HEK293 (cell line): Measurements from ENCODE around the gene CCDC184.
A peak's percentile ranks its signal among the peaks of the same experiment; 100 is the strongest.
"Not testable (repeated sequence)": the region's sequence is repeated elsewhere in the genome, so short reads cannot be mapped to it uniquely, and the experiment has no call there.

Source experiments
- CTCF ChIA-PET: fragments of 350-600 bp; formaldehyde crosslinking; extraction: SDS; loops from one replicate; lab custom pipeline; 2021; ENCODE audit warnings: antibody characterized with exemption; lab: Yijun Ruan, JAX
- POLR2A ChIA-PET: fragments of 300-600 bp; formaldehyde crosslinking; extraction: SDS; loops from one replicate; lab custom pipeline; 2020; ENCODE audit warnings: antibody characterized with exemption, inconsistent platforms; lab: Yijun Ruan, JAX
- H3K27ac ChIP-seq: fragments of 200-500 bp; sonication (Bioruptor generic); 2 replicates; pipeline ENCODE4 v1.5.1; 2014; ENCODE audit warnings: low read depth, low read length, control low read depth, inconsistent platforms; ENCODE audit errors: extremely low read depth
- H3K36me3 ChIP-seq, 2 experiments: fragments of 200-500 bp in 1 of 2; sonication (Bioruptor generic) in 1 of 2; 1 replicate in 1 of 2; 2 replicates in 1 of 2; pipeline ENCODE4 v1.5.1; 2014 to 2017; ENCODE audit warnings: inconsistent platforms in 2 of 2, low read length in 2 of 2; ENCODE audit not compliant: control insufficient read depth in 2 of 2, insufficient read depth in 1 of 2
- H3K4me1 ChIP-seq: fragments of 200-500 bp; sonication (Bioruptor generic); 2 replicates; pipeline ENCODE4 v1.5.1; 2014; ENCODE audit warnings: mild to moderate bottlenecking, low read length, inconsistent platforms; ENCODE audit not compliant: control insufficient read depth, insufficient read depth
- H3K4me3 ChIP-seq: 2 replicates; pipeline ENCODE4 v1.5.1; 2011; ENCODE audit warnings: low read depth, mild to moderate bottlenecking, control low read depth, low read length, moderate library complexity
- H3K9me3 ChIP-seq: fragments of 200-500 bp; sonication (Bioruptor generic); 2 replicates; pipeline ENCODE4 v1.5.1; 2014; ENCODE audit warnings: low read depth, low read length, inconsistent platforms; ENCODE audit not compliant: control insufficient read depth, insufficient read depth
- REST ChIP-seq: fragments of 450-650 bp; formaldehyde crosslinking; IDR thresholded peaks from 2 replicates; pipeline ENCODE4 v1.5.1; 2016; ENCODE audit warnings: missing biosample characterization, missing genetic modification characterization
- ZBTB11 ChIP-seq: fragments of 450-650 bp; formaldehyde crosslinking; conservative IDR thresholded peaks from 2 replicates; pipeline ENCODE4 v1.5.1; 2016; ENCODE audit warnings: low read depth, missing biosample characterization, missing genetic modification characterization
- ZBTB8A ChIP-seq: fragments of 450-650 bp; formaldehyde crosslinking; IDR thresholded peaks from 2 replicates; pipeline ENCODE4 v1.5.1; 2016; ENCODE audit warnings: missing biosample characterization, missing genetic modification characterization
- ZNF140 ChIP-seq: fragments of 450-650 bp; formaldehyde crosslinking; IDR thresholded peaks from 2 replicates; pipeline ENCODE4 v1.5.1; 2016; ENCODE audit warnings: missing biosample characterization, missing genetic modification characterization
- ZNF146 ChIP-seq: fragments of 450-650 bp; formaldehyde crosslinking; IDR thresholded peaks from 2 replicates; pipeline ENCODE4 v1.5.1; 2016; ENCODE audit warnings: missing biosample characterization, missing genetic modification characterization
- ZNF266 ChIP-seq: fragments of 450-650 bp; formaldehyde crosslinking; IDR thresholded peaks from 2 replicates; pipeline ENCODE4 v1.5.1; 2016; ENCODE audit warnings: missing biosample characterization, missing genetic modification characterization, low read depth
- ZNF341 ChIP-seq: fragments of 450-650 bp; formaldehyde crosslinking; IDR thresholded peaks from 2 replicates; pipeline ENCODE4; 2016; ENCODE audit warnings: low read depth, missing biosample characterization, missing genetic modification characterization
- ZNF354C ChIP-seq: fragments of 450-650 bp; formaldehyde crosslinking; IDR thresholded peaks from 2 replicates; pipeline ENCODE4 v1.5.1; 2016; ENCODE audit warnings: missing biosample characterization, missing genetic modification characterization, low read depth, borderline replicate concordance
- ZNF394 ChIP-seq: fragments of 450-650 bp; formaldehyde crosslinking; IDR thresholded peaks from 2 replicates; pipeline ENCODE4 v1.5.1; 2016; ENCODE audit warnings: missing biosample characterization, missing genetic modification characterization, mild to moderate bottlenecking, moderate library complexity, borderline replicate concordance
- ZNF404 ChIP-seq: fragments of 450-650 bp; formaldehyde crosslinking; IDR thresholded peaks from 2 replicates; pipeline ENCODE4 v1.5.1; 2017; ENCODE audit warnings: missing biosample characterization, missing genetic modification characterization
- ZNF426 ChIP-seq: fragments of 450-650 bp; formaldehyde crosslinking; IDR thresholded peaks from 2 replicates; pipeline ENCODE4 v1.5.1; 2017; ENCODE audit warnings: missing biosample characterization, missing genetic modification characterization, mild to moderate bottlenecking, inconsistent platforms, moderate library complexity
- ZNF433 ChIP-seq: fragments of 450-650 bp; formaldehyde crosslinking; IDR thresholded peaks from 2 replicates; pipeline ENCODE4 v1.5.1; 2016; ENCODE audit warnings: missing biosample characterization, missing genetic modification characterization, low read depth
- ZNF514 ChIP-seq: fragments of 450-650 bp; formaldehyde crosslinking; IDR thresholded peaks from 2 replicates; pipeline ENCODE4 v1.5.1; 2016; ENCODE audit warnings: missing biosample characterization, missing genetic modification characterization
- ZNF555 ChIP-seq: fragments of 450-650 bp; formaldehyde crosslinking; conservative IDR thresholded peaks from 2 replicates; pipeline ENCODE4 v1.5.1; 2017; ENCODE audit warnings: missing biosample characterization, mild to moderate bottlenecking, missing genetic modification characterization, inconsistent platforms
- ZNF558 ChIP-seq: fragments of 450-650 bp; formaldehyde crosslinking; IDR thresholded peaks from 2 replicates; pipeline ENCODE4 v1.5.1; 2016; ENCODE audit warnings: missing biosample characterization, missing genetic modification characterization
- ZNF560 ChIP-seq: fragments of 450-650 bp; formaldehyde crosslinking; IDR thresholded peaks from 2 replicates; pipeline ENCODE4 v1.5.1; 2017; ENCODE audit warnings: missing biosample characterization, missing genetic modification characterization, borderline replicate concordance
- ZNF623 ChIP-seq: fragments of 450-650 bp; formaldehyde crosslinking; IDR thresholded peaks from 2 replicates; pipeline ENCODE4 v1.5.1; 2016; ENCODE audit warnings: missing biosample characterization, missing genetic modification characterization
- ZNF629 ChIP-seq: fragments of 450-650 bp; formaldehyde crosslinking; IDR thresholded peaks from 2 replicates; pipeline ENCODE4 v1.5.1; 2017; ENCODE audit warnings: missing biosample characterization, missing genetic modification characterization
- ZNF654 ChIP-seq: fragments of 450-650 bp; formaldehyde crosslinking; IDR thresholded peaks from 2 replicates; pipeline ENCODE4 v1.5.1; 2016; ENCODE audit warnings: low read depth, missing biosample characterization, missing genetic modification characterization
- ZNF664 ChIP-seq: fragments of 450-650 bp; formaldehyde crosslinking; IDR thresholded peaks from 2 replicates; pipeline ENCODE4 v1.5.1; 2016; ENCODE audit warnings: missing biosample characterization, missing genetic modification characterization
- TF ChIP-seq, protein P1 (sequence below): fragments of 450-650 bp; formaldehyde crosslinking; conservative IDR thresholded peaks from 2 replicates; pipeline ENCODE4 v1.5.1; 2016; ENCODE audit warnings: low read depth, missing biosample characterization, missing genetic modification characterization
- TF ChIP-seq, protein P2 (sequence below): fragments of 450-650 bp; formaldehyde crosslinking; IDR thresholded peaks from 2 replicates; pipeline ENCODE4 v1.5.1; 2016; ENCODE audit warnings: missing biosample characterization, missing genetic modification characterization

Gene CCDC184

GRCh38 chr12:48231169-48231958, 47.9 kb downstream of the CCDC184 start:
- H3K9me3 ChIP-seq, H3K4me1 ChIP-seq, H3K27ac ChIP-seq, H3K4me3 ChIP-seq, H3K36me3 ChIP-seq: not testable (repeated sequence)
- CTCF ChIA-PET, result interaction anchor here (0.6 to 0.7 kb wide), 4 partner anchors 11 to 67 kb away, joined by 3 to 4 read pairs (median 3); no protein-coding TSS in a partner anchor
- POLR2A ChIA-PET, result interaction anchor here (0.6 kb wide), 1 partner anchor 357 kb away, joined by 4 read pairs; no protein-coding TSS in a partner anchor
- TF ChIP-seq ZNF558 (tag by site-specific recombination) (0 out of 2 replicates have a peak, but pooled peaks have one; percentile 49), ZBTB11 (peak; percentile 78), ZNF629 (tag by site-specific recombination) (0 out of 2 replicates have a peak, but pooled peaks have one; percentile 13), ZNF426 (tag by site-specific recombination) (peak; percentile 77), REST (tag by site-specific recombination) (0 out of 2 replicates have a peak, but pooled peaks have one; percentile 57), ZBTB8A (tag by site-specific recombination) (peak; percentile 66; the same call in 1 of the 2 replicates), ZNF433 (tag by site-specific recombination) (peak; percentile 71), ZNF140 (peak; percentile 78; the same call in 1 of the 2 replicates), ZNF555 (tag by site-specific recombination) (peak; percentile 82), ZNF341 (peak; percentile 15; the same call in 1 of the 2 replicates), ZNF514 (tag by site-specific recombination) (0 out of 2 replicates have a peak, but pooled peaks have one; percentile 62), ZNF266 (tag by site-specific recombination) (peak; percentile 64; the same call in 1 of the 2 replicates), ZNF623 (tag by site-specific recombination) (peak; percentile 73), ZNF560 (tag by site-specific recombination) (peak; percentile 50; the same call in 1 of the 2 replicates), ZNF146 (peak; percentile 72), ZNF654 (tag by site-specific recombination) (peak; percentile 35), ZNF394 (tag by site-specific recombination) (peak; percentile 90), ZNF664 (tag by site-specific recombination) (peak; percentile 37; the same call in 1 of the 2 replicates), ZNF404 (tag by site-specific recombination) (peak; percentile 51; the same call in 1 of the 2 replicates), ZNF354C (tag by site-specific recombination) (0 out of 2 replicates have a peak, but pooled peaks have one; percentile 61)
- TF ChIP-seq, protein P1, sequence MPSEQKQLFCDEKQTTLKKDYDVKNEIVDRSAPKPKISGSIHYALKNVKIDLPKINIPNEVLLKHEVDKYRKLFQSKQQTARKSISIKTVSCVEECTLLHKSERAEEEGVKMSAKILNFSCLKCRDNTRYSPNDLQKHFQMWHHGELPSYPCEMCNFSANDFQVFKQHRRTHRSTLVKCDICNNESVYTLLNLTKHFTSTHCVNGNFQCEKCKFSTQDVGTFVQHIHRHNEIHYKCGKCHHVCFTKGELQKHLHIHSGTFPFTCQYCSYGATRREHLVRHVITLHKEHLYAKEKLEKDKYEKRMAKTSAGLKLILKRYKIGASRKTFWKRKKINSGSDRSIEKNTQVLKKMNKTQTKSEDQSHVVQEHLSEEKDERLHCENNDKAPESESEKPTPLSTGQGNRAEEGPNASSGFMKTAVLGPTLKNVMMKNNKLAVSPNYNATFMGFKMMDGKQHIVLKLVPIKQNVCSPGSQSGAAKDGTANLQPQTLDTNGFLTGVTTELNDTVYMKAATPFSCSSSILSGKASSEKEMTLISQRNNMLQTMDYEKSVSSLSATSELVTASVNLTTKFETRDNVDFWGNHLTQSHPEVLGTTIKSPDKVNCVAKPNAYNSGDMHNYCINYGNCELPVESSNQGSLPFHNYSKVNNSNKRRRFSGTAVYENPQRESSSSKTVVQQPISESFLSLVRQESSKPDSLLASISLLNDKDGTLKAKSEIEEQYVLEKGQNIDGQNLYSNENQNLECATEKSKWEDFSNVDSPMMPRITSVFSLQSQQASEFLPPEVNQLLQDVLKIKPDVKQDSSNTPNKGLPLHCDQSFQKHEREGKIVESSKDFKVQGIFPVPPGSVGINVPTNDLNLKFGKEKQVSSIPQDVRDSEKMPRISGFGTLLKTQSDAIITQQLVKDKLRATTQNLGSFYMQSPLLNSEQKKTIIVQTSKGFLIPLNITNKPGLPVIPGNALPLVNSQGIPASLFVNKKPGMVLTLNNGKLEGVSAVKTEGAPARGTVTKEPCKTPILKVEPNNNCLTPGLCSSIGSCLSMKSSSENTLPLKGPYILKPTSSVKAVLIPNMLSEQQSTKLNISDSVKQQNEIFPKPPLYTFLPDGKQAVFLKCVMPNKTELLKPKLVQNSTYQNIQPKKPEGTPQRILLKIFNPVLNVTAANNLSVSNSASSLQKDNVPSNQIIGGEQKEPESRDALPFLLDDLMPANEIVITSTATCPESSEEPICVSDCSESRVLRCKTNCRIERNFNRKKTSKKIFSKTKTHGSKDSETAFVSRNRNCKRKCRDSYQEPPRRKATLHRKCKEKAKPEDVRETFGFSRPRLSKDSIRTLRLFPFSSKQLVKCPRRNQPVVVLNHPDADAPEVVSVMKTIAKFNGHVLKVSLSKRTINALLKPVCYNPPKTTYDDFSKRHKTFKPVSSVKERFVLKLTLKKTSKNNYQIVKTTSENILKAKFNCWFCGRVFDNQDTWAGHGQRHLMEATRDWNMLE (tag by site-specific recombination), result peak; percentile 82
- TF ChIP-seq, protein P2, sequence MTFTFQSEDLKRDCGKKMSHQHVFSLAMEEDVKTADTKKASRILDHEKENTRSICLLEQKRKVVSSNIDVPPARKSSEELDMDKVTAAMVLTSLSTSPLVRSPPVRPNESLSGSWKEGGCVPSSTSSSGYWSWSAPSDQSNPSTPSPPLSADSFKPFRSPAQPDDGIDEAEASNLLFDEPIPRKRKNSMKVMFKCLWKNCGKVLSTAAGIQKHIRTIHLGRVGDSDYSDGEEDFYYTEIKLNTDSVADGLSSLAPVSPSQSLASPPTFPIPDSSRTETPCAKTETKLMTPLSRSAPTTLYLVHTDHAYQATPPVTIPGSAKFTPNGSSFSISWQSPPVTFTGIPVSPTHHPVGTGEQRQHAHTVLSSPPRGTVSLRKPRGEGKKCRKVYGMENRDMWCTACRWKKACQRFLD (tag by site-specific recombination), result 0 out of 2 replicates have a peak, but pooled peaks have one; percentile 22
